Neural progenitor cell (in vitro differentiated cells): ENCODE measurements around the gene ZFYVE21. TPM values are rescaled to one million over a fixed set of nuclear protein-coding genes. Genes with fewer than 3 reads are reported as not detected.

Source experiments
- DNase-seq: peaks from one replicate; pipeline ENCODE4 v3.0.0-alpha.2; 2016; ENCODE audit warnings: low spot score
- H2AFZ ChIP-seq: fragments of 200-600 bp; sonication (generic); replicated peaks from 2 replicates; pipeline ENCODE4 v1.6.1; 2016; ENCODE audit warnings: antibody characterized with exemption
- H3F3A ChIP-seq: fragments of 200-600 bp; sonication (generic); 2 replicates; pipeline ENCODE4 v1.6.1; 2016; ENCODE audit warnings: antibody characterized with exemption, low read depth
- H3K27ac ChIP-seq: fragments of 200-600 bp; sonication (generic); 2 replicates; pipeline ENCODE4 v1.5.1; 2016; ENCODE audit warnings: mild to moderate bottlenecking
- H3K27me3 ChIP-seq: fragments of 200-600 bp; sonication (generic); 2 replicates; pipeline ENCODE4 v1.6.1; 2016; ENCODE audit warnings: mild to moderate bottlenecking, moderate library complexity
- H3K36me3 ChIP-seq: fragments of 200-600 bp; sonication (generic); 2 replicates; pipeline ENCODE4 v1.5.1; 2016
- H3K4me1 ChIP-seq: fragments of 200-600 bp; sonication (generic); 2 replicates; pipeline ENCODE4 v1.6.1; 2016; ENCODE audit warnings: mixed run types
- H3K4me2 ChIP-seq: fragments of 200-600 bp; sonication (generic); 2 replicates; pipeline ENCODE4 v1.6.1; 2016
- H3K4me3 ChIP-seq: fragments of 200-600 bp; sonication (generic); 2 replicates; pipeline ENCODE4 v1.5.1; 2016
- H3K79me2 ChIP-seq: fragments of 200-600 bp; sonication (generic); 2 replicates; pipeline ENCODE4 v1.6.1; 2016; ENCODE audit warnings: low read depth
- H3K9ac ChIP-seq: fragments of 200-600 bp; sonication (generic); 2 replicates; pipeline ENCODE4 v1.6.1; 2016
- H3K9me3 ChIP-seq: fragments of 200-600 bp; sonication (generic); 2 replicates; pipeline ENCODE4 v1.5.1; 2016; ENCODE audit warnings: low read depth
- H4K20me1 ChIP-seq: fragments of 200-600 bp; sonication (generic); 2 replicates; pipeline ENCODE4 v1.6.1; 2016; ENCODE audit warnings: low read depth
- H3K27ac Mint-ChIP-seq: 3 replicates; pipeline ENCODE4 v1.8.0; 2021; ENCODE audit warnings: mixed read lengths
- H3K27me3 Mint-ChIP-seq: 2 replicates; pipeline ENCODE4 v1.8.0; 2022; ENCODE audit warnings: low read depth, mild to moderate bottlenecking, inconsistent platforms, moderate library complexity, mixed read lengths; ENCODE audit not compliant: insufficient read depth
- H3K36me3 Mint-ChIP-seq: 3 replicates; pipeline ENCODE4 v1.8.0; 2021; ENCODE audit warnings: mixed read lengths
- H3K4me1 Mint-ChIP-seq: 3 replicates; pipeline ENCODE4 v1.8.0; 2021; ENCODE audit warnings: mixed read lengths
- H3K4me3 Mint-ChIP-seq: 3 replicates; pipeline ENCODE4 v1.8.0; 2021; ENCODE audit warnings: mild to moderate bottlenecking, moderate library complexity, mixed read lengths
- H3K9me3 Mint-ChIP-seq: 3 replicates; pipeline ENCODE4 v1.8.0; 2020; ENCODE audit warnings: mixed read lengths
- CTCF ChIP-seq: fragments of 200-600 bp; sonication (generic); IDR thresholded peaks from 2 replicates; pipeline ENCODE4 v1.5.1; 2017; ENCODE audit warnings: antibody characterized with exemption, mild to moderate bottlenecking
- EZH2 ChIP-seq: fragments of 200-600 bp; sonication (generic); IDR thresholded peaks from 2 replicates; pipeline ENCODE4 v1.6.1; 2017; ENCODE audit warnings: antibody characterized with exemption, mild to moderate bottlenecking, moderate library complexity
- EZH2phosphoT487 ChIP-seq: fragments of 200-600 bp; sonication (generic); IDR thresholded peaks from 2 replicates; pipeline ENCODE4 v1.6.1; 2017; ENCODE audit warnings: antibody characterized with exemption
- total RNA-seq: library from RNA; depleted of rRNA; stranded (reverse); fragments of >200 nt; gene quantifications from 2 replicates; pipeline ENCODE4 v1.2.3, GENCODE V29; 2015; ENCODE audit warnings: low replicate concordance

ZFYVE21 gene
- total RNA-seq, 1 donor from 2014 or later = 46.2 TPM

- H3K36me3 ChIP-seq = no peaks in the 10 kb centered on the region
- H3K27ac ChIP-seq = no peak overlapping the region
- DNase-seq = no peak
- H2AFZ ChIP-seq = no peak overlapping the region
- no peak for TF ChIP-seq EZH2phosphoT487
- H3K27ac Mint-ChIP-seq = no peak overlapping the region
- H3K9me3 Mint-ChIP-seq = no peaks in the 10 kb centered on the region
- peaks cover 8% of the 10 kb centered on the region for H4K20me1 ChIP-seq
- H3K27me3 ChIP-seq = no peaks in the 10 kb centered on the region
- H3K4me1 ChIP-seq = no peaks in the 10 kb centered on the region
- peaks cover 15% of the 10 kb centered on the region for H3K36me3 Mint-ChIP-seq
- H3K4me3 ChIP-seq = no peak overlapping the region
- H3K4me1 Mint-ChIP-seq = peaks cover 4% of the 10 kb centered on the region
- H3K9me3 ChIP-seq = no peaks in the 10 kb centered on the region
- no peaks in the 10 kb centered on the region for H3K79me2 ChIP-seq
- H3F3A ChIP-seq = no peaks in the 10 kb centered on the region
- H3K9ac ChIP-seq = no peak overlapping the region
- peaks cover 4% of the 10 kb centered on the region for H3K27me3 Mint-ChIP-seq
- no peak overlapping the region for H3K4me3 Mint-ChIP-seq
- H3K4me2 ChIP-seq = no peak overlapping the region
Measured at GRCh38 chr14:103734081-103734888, 18.7 kb downstream of the ZFYVE21 start.

DNA sequence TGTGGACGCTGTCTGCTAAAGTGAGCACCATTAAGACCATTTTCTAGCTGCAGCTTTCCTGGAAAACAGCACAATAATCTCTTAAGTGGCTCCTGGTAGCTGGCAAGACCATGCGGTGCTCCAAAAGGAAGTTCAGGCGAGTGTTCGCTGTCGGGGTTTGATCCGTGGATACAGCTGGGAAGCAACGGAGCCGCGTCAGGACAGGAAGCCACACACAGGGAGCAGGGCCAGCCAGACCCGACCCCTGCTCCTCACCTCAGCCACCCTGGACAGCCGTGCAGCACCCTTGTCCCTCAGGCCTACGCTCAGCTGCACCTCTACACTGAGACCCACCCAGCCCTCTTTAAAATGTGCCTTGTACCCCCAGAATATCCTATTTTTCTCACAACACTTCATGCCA, 19.4 kb downstream of the ZFYVE21 start:
- Mint-ChIP-seq H3K27me3 (peaks cover 4% of the 10 kb centered on the region), H3K36me3 (peaks cover 13% of the 10 kb centered on the region), H3K9me3 (no peaks in the 10 kb centered on the region), H3K27ac (no peak overlapping the region), H3K4me3 (no peak overlapping the region), H3K4me1 (peaks cover 4% of the 10 kb centered on the region)
- Histone ChIP-seq H3K36me3 (no peaks in the 10 kb centered on the region), H3K9me3 (no peaks in the 10 kb centered on the region), H2AFZ (no peak overlapping the region), H3K4me3 (no peak overlapping the region), H3K4me1 (no peaks in the 10 kb centered on the region), H3K9ac (no peak overlapping the region), H3K79me2 (no peaks in the 10 kb centered on the region), H4K20me1 (peaks cover 8% of the 10 kb centered on the region), H3K27me3 (no peaks in the 10 kb centered on the region), H3F3A (no peaks in the 10 kb centered on the region), H3K27ac (no peak overlapping the region), H3K4me2 (no peak overlapping the region)
- TF ChIP-seq EZH2phosphoT487 = no peak
- no peak for TF ChIP-seq CTCF
- TF ChIP-seq EZH2 = no peak
- no peak for DNase-seq

- H3F3A ChIP-seq = no peaks in the 10 kb centered on the region
- no peaks in the 10 kb centered on the region for H3K36me3 ChIP-seq
- no peaks in the 10 kb centered on the region for H3K9me3 Mint-ChIP-seq
Measured at GRCh38 chr14:103735439-103735814, 19.8 kb downstream of the ZFYVE21 start.

More at GRCh38 chr14:103735439-103735814, 19.8 kb downstream of the ZFYVE21 start:
- Histone ChIP-seq H3K4me3 (no peak overlapping the region), H3K79me2 (no peaks in the 10 kb centered on the region), H4K20me1 (peaks cover 8% of the 10 kb centered on the region), H3K27ac (no peak overlapping the region), H2AFZ (no peak overlapping the region), H3K9ac (no peak overlapping the region), H3K9me3 (no peaks in the 10 kb centered on the region), H3K27me3 (no peaks in the 10 kb centered on the region), H3K4me2 (no peak overlapping the region), H3K4me1 (no peaks in the 10 kb centered on the region)
- Mint-ChIP-seq H3K27me3 (peaks cover 4% of the 10 kb centered on the region), H3K4me1 (peaks cover 4% of the 10 kb centered on the region), H3K4me3 (no peak overlapping the region), H3K27ac (no peak overlapping the region), H3K36me3 (peaks cover 15% of the 10 kb centered on the region)
- DNase-seq = no peak
- no peak for TF ChIP-seq EZH2
- TF ChIP-seq CTCF = no peak
- no peak for TF ChIP-seq EZH2phosphoT487
